Activated CD8-positive, alpha-beta T cell treated with anti-CD3 and anti-CD28 coated beads, Interleukin-2, amount 10 ng/mL, durations not matched to agents 7 days and 5 days (primary cell): Measurements from ENCODE around the gene RNF41. TPM values are rescaled to one million over a fixed set of nuclear protein-coding genes. Genes with fewer than 3 reads are reported as not detected.

Experiments used
- ATAC-seq: fragments of 150-1000 bp; cut with Tn5 transposase; one replicate; pipeline ENCODE4 v1.10.0; 2021; ENCODE audit warnings: moderate library complexity
- CTCF ChIA-PET: fragments of 350-600 bp; sonication (Branson Sonifier 250); formaldehyde crosslinking; loops from one replicate; lab custom pipeline; 2021; ENCODE audit warnings: antibody characterized with exemption; lab: Charles Lee
- POLR2A ChIA-PET: fragments of 350-600 bp; sonication (Branson Sonifier 250); formaldehyde crosslinking; loops from one replicate; lab custom pipeline; 2021; ENCODE audit warnings: antibody characterized with exemption; lab: Charles Lee
- DNase-seq: peaks from one replicate; pipeline ENCODE4 v3.0.0-alpha.2; 2020
- H3K27ac Mint-ChIP-seq: one replicate; pipeline ENCODE4 v1.8.0; 2021; ENCODE audit warnings: mild to moderate bottlenecking, mixed read lengths
- H3K27me3 Mint-ChIP-seq: one replicate; pipeline ENCODE4 v1.8.0; 2021; ENCODE audit warnings: low read depth, mixed read lengths
- H3K36me3 Mint-ChIP-seq: one replicate; pipeline ENCODE4 v1.8.0; 2021; ENCODE audit warnings: low read depth, mixed read lengths
- H3K4me1 Mint-ChIP-seq: one replicate; pipeline ENCODE4 v1.8.0; 2021; ENCODE audit warnings: low read depth, mixed read lengths
- H3K4me3 Mint-ChIP-seq: one replicate; pipeline ENCODE4 v1.8.0; 2021; ENCODE audit warnings: mild to moderate bottlenecking, mixed read lengths
- H3K9me3 Mint-ChIP-seq: one replicate; pipeline ENCODE4 v1.8.0; 2022; ENCODE audit warnings: mixed read lengths; ENCODE audit not compliant: insufficient read depth
- total RNA-seq, 2 experiments: library from RNA; stranded (reverse); gene quantifications; one replicate each; pipeline ENCODE4 v1.2.3, GENCODE V29; 2021

RNF41 gene
- total RNA-seq, 2 experiments from 2014 or later: 27.9 to 32.9 TPM

DNA sequence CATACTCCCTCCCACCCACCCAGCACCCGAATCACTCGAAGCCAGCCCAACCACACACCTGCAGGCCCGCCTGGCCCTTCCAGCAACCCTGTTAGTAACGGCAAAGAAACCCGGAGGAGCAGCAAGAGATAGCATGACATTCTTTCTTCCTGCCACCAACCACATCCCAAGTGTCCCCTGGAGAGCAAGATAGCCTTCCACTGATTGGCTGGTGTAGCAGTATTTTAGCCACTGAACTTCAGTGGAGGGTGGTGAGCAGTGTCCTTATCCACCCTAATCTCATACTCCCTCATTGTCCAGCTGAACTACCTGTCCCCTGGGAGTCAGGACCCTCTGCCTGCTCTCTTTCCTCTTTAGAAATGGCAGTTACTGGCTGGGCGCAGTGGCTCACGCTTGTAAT lies 7.4 kb upstream of the RNF41 start:
- peaks cover 20% of the 10 kb centered on the region for H3K36me3 Mint-ChIP-seq
- no peaks in the 10 kb centered on the region for H3K9me3 Mint-ChIP-seq
- H3K4me3 Mint-ChIP-seq: no peak overlapping the region
- no peak for ATAC-seq
- ChIA-PET CTCF (no interaction called here), POLR2A (no interaction called here)
- H3K27ac Mint-ChIP-seq: no peak overlapping the region
- H3K27me3 Mint-ChIP-seq: no peaks in the 10 kb centered on the region
- H3K4me1 Mint-ChIP-seq: peaks cover 19% of the 10 kb centered on the region
- no peak for DNase-seq

DNA sequence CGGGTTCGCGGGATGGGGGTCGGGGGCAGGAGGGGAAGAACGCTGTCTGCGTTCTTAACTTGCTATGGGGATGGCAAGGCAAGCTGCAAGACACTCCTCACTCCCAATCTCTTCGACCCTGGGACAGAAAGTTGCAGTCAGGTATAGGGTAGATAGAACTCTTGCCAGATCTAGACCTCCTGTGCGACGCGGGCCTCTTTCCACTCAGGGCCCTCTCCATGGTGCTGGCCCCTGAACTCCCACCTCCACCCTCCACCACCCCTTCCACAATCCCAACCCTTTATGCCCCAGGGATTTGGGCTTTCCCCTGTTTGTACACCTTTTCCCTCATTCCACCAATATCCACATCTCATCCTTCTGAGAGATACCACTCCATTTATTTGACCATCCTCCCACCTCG lies 3.2 kb upstream of the RNF41 start:
- peaks cover 20% of the 10 kb centered on the region for H3K36me3 Mint-ChIP-seq
- H3K4me1 Mint-ChIP-seq: peaks cover 51% of the 10 kb centered on the region
- peak; percentile 32 for DNase-seq
- CTCF ChIA-PET: no interaction called here
- no peak for ATAC-seq
- POLR2A ChIA-PET: no interaction called here
- H3K9me3 Mint-ChIP-seq: no peaks in the 10 kb centered on the region
- H3K27me3 Mint-ChIP-seq: no peaks in the 10 kb centered on the region
- H3K4me3 Mint-ChIP-seq: peak overlapping the region; percentile 91
- H3K27ac Mint-ChIP-seq: peak overlapping the region; percentile 85

DNA sequence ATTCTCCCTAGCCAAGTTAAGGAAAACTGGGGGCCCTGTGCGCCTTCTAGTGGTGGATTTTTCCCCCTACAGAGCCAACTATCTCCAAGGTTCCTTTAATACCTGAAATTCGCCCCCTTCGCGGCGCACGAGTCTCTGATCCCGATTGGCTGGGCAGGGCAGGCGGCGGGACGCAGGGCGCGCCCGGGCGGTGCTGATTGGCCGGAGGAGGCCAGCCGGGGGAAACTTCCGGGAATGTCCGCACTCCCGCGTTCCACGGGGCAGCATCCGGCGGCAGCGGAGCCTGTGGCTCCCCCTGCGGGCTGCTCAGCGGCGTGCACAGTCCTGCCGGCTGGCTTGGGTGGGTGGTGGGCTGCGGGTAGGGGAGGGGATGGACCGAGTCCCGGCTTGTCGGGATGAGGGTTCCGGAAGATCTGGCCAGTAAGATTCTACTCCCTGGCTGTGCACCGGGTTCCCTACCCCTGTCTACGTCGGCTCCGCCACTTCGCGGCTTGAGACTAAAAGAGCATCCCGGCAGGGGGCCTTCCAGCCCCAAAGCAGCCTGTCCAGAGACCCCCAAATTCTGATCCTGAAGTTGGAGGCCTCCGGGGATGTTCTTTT lies 2.5 kb upstream of the RNF41 start, which contains the start of gene NABP2:
Gene NABP2, plus strand, starts transcription at position 241 of the 600 bp plus-strand sequence. CDS start 515 bp downstream, outside the sequence.
- peak; percentile 96 for DNase-seq
- ChIA-PET POLR2A (interaction anchor here (0.7 kb wide), 1 partner anchor 71 kb away, joined by 6 read pairs; no protein-coding TSS in a partner anchor), CTCF (interaction anchor here (2.2 to 4.2 kb wide), 2 partner anchors 34 to 98 kb away, joined by 12 to 69 read pairs; partner anchors contain the start of gene SMARCC2)
- peak within 1 kb of the TSS; percentile 85 for H3K27ac Mint-ChIP-seq
- peak within 1 kb of the TSS; percentile 91 for H3K4me3 Mint-ChIP-seq
- H3K4me1 Mint-ChIP-seq: peaks cover 54% of the 10 kb centered on the region
- H3K36me3 Mint-ChIP-seq: peaks cover 15% of the 10 kb centered on the region
- H3K27me3 Mint-ChIP-seq: no peaks in the 10 kb centered on the region
- peak; percentile 87 for ATAC-seq
- H3K9me3 Mint-ChIP-seq: no peaks in the 10 kb centered on the region

DNA sequence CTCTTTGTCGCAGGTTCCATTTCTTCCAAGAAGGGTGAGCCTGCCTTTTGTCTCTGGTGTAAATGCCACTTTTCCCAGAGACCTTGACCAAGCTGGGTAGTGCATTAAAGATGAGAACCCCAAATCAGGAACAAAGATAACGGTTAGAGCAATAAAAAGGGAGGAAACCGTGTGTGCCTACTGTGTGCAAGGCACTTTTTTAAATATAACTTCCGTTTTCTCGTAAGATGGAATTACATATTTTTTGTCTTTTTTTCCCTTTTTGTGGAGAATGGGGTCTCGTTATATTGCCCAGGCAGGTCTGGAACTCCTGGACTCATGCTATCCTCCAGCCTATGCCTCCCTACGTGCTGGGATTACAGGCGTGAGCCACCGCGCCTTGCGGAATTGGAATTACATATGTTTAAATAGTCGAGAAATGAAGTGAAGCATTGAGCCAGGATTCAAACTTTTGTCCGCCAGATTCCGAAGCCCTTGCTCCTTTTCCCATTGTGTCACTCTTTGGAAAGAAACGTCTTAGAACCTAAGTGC lies 1.9 kb upstream of the RNF41 start:
- Mint-ChIP-seq H3K27me3 (no peaks in the 10 kb centered on the region), H3K4me3 (peak overlapping the region; percentile 91), H3K36me3 (peaks cover 13% of the 10 kb centered on the region), H3K9me3 (no peaks in the 10 kb centered on the region), H3K4me1 (peaks cover 54% of the 10 kb centered on the region), H3K27ac (peak overlapping the region; percentile 85)
- ATAC-seq (no peak), DNase-seq (no peak)
- ChIA-PET POLR2A (interaction anchor here (0.6 to 1.8 kb wide), 3 partner anchors 70 to 226 kb away, joined by 3 to 7 read pairs (median 6); partner anchors contain the start of genes CNPY2 and TIMELESS), CTCF (interaction anchor here (2.2 to 4.2 kb wide), 4 partner anchors 17 to 105 kb away, joined by 12 to 69 read pairs (median 45); partner anchors contain the start of genes SMARCC2 and ZC3H10)

DNA sequence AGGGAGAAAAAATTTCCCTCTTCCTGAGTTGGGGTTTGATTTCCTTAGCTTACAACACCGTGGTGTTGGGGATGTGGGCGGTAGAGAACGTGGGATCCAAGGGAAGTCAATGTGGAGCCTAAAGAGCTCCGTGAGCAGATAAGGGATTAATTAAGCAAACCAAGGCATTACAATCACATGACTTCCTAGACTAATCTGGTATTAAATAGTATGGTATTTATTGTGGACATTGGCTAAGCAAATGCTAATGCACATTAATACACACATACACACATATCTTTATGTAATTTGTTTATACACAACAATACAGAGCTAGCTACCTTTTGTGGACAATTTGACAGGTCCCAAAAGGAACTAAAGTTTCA lies 791 bp upstream of the RNF41 start:
- Mint-ChIP-seq H3K4me3 (peak overlapping the region; percentile 98), H3K36me3 (peaks cover 13% of the 10 kb centered on the region), H3K4me1 (peaks cover 54% of the 10 kb centered on the region), H3K27me3 (no peaks in the 10 kb centered on the region), H3K9me3 (no peaks in the 10 kb centered on the region), H3K27ac (peak overlapping the region; percentile 97)
- DNase-seq (no peak), ATAC-seq (no peak)
- ChIA-PET POLR2A (interaction anchor here (0.5 to 3.0 kb wide), 22 partner anchors 8 to 295 kb away, joined by 3 to 24 read pairs (median 5); partner anchors contain the start of genes ANKRD52, CNPY2, COQ10A and ESYT1), CTCF (interaction anchor here (0.8 to 4.2 kb wide), 26 partner anchors 9 to 484 kb away, joined by 3 to 69 read pairs (median 4); partner anchors contain the start of genes ANKRD52, COQ10A, CS and IL23A)

DNA sequence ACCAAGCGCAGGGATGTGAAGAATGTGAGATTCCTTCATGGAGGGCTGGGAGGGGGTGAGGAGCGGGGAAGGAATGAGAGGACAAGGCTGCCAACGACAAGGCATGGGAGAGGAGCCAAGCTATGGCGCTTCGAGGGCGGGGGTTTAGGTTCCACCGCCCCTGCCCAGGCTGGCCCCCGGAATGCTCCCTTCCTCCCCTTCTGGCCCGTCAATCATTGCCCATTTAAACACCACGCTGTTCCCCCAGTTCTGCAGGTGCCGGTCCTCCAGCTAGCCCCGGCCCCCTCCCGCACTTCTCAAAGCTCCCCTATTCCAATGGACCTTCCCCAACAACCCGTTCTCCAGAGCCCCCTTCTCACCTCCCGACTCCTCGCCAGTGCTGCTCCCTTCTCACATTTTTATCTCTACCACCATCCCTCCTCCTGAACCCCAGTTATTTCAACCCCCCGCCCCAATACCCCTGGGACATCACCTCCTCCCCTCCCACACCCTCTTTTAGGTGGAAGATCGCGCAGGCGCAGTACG lies 428 bp downstream of the RNF41 start:
- peak overlapping the region; percentile 98 for H3K4me3 Mint-ChIP-seq
- H3K4me1 Mint-ChIP-seq: peaks cover 53% of the 10 kb centered on the region
- H3K36me3 Mint-ChIP-seq: peaks cover 13% of the 10 kb centered on the region
- no peaks in the 10 kb centered on the region for H3K9me3 Mint-ChIP-seq
- DNase-seq: no peak
- H3K27me3 Mint-ChIP-seq: no peaks in the 10 kb centered on the region
- peak; percentile 29 for ATAC-seq
- ChIA-PET POLR2A (interaction anchor here (0.8 to 3.0 kb wide), 18 partner anchors 10 to 492 kb away, joined by 3 to 24 read pairs (median 5); partner anchors contain the start of genes ANKRD52, COQ10A, ESYT1 and PA2G4), CTCF (interaction anchor here (0.6 to 4.2 kb wide), 18 partner anchors 14 to 246 kb away, joined by 3 to 69 read pairs (median 6); partner anchors contain the start of genes ANKRD52, COQ10A, CS and MYL6B)
- H3K27ac Mint-ChIP-seq: peak overlapping the region; percentile 97

DNA sequence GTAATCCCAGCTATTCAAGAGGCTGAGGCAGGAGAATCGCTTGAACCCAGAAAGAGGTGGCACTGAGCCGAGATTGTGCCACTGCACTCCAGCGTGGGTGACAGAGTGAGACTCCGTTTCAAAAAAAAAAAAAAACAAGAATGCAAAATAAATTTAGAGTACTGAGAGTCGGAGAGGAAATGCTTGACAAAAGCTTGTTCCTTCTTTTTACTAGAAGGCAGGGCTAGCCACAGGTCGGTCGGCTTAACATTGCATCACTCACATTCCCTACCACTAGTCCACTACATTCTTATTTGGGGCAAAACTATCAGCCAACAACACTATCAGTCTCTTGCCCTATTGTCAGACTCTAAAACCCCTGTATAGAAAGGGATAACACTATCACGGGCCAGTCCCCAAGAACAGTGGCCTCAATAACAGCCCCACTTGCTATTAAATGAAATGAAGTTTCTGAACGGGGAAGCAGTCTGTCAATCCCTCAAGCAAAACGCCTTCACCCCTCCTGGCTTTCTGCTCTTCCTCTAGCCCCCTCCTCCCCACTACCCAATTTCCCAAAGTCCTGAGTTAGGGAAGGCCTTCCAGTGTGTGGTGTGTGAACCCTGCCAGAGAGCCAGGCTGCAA lies 1.0 kb downstream of the RNF41 start:
- ATAC-seq (no peak), DNase-seq (no peak)
- Mint-ChIP-seq H3K4me3 (peak overlapping the region; percentile 98), H3K4me1 (peaks cover 49% of the 10 kb centered on the region), H3K9me3 (no peaks in the 10 kb centered on the region), H3K27me3 (no peaks in the 10 kb centered on the region), H3K27ac (peak overlapping the region; percentile 97), H3K36me3 (peaks cover 8% of the 10 kb centered on the region)
- CTCF ChIA-PET: interaction anchor here (0.6 to 4.2 kb wide), 6 partner anchors 14 to 247 kb away, joined by 3 to 69 read pairs (median 11); partner anchors contain the start of genes SMARCC2 and ZC3H10
- POLR2A ChIA-PET: interaction anchor here (0.8 to 3.0 kb wide), 10 partner anchors 9 to 491 kb away, joined by 3 to 24 read pairs (median 6); partner anchors contain the start of genes RPL41, SMARCC2, STAT2 and ZC3H10

DNA sequence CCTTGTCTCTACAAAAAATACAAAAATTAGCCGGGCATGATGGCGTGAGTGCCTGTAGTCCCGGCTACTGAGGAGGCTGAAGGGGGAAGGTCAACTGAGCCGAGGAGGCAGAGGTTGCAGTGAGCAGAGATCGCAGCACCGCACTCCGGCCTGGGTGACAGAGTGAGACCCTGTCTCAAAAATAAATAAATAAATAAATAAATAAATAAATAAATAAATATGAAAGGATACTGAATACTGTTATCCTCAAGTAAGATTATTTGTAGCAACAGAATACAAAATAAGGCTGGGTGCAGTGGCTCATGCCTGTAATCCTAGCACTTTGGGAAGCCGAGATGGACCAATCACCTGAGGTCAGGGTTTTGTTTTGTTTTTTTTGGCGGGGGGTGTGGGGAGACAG lies 1.9 kb downstream of the RNF41 start:
- ChIA-PET CTCF (interaction anchor here (4.2 kb wide), 1 partner anchor 30 kb away, joined by 69 read pairs; the partner anchor contains the start of gene SMARCC2), POLR2A (interaction anchor here (0.8 kb wide), 1 partner anchor 31 kb away, joined by 3 read pairs; the partner anchor contains the start of gene SMARCC2)
- Mint-ChIP-seq H3K4me3 (peak overlapping the region; percentile 98), H3K27me3 (no peaks in the 10 kb centered on the region), H3K4me1 (peaks cover 40% of the 10 kb centered on the region), H3K9me3 (no peaks in the 10 kb centered on the region), H3K36me3 (peaks cover 8% of the 10 kb centered on the region), H3K27ac (no peak overlapping the region)
- DNase-seq: no peak
- ATAC-seq: no peak

- Mint-ChIP-seq H3K4me1 (peaks cover 11% of the 10 kb centered on the region), H3K27me3 (no peaks in the 10 kb centered on the region), H3K36me3 (peaks cover 30% of the 10 kb centered on the region), H3K4me3 (no peak overlapping the region), H3K9me3 (no peaks in the 10 kb centered on the region), H3K27ac (no peak overlapping the region)
- ChIA-PET POLR2A (no interaction called here), CTCF (interaction anchor here (0.7 to 1.1 kb wide), 2 partner anchors 41 to 99 kb away, joined by 3 read pairs; partner anchors contain the start of gene ANKRD52)
- ATAC-seq: no peak
- DNase-seq: no peak
Observed at GRCh38 chr12:56216461-56216860, 5.3 kb downstream of the RNF41 start.

DNA sequence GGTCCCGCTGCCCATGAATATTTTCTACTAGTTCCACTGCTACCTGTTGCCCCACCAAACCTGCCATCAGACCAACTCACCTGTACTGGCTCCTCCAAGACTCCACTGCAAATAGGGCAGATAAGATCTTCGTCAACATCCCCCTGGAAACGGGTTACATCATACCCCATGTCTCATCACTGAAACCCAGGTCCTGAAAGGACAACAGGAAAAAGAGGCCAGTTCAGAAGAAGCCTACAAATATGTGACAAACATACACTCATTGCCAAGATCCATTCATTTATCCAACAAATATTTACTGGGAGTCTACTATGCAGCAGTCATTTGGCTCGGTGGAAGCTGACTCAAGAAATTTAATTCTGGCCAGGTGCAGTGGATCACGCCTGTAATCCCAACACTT lies 7.8 kb downstream of the RNF41 start:
- no peaks in the 10 kb centered on the region for H3K4me1 Mint-ChIP-seq
- no peaks in the 10 kb centered on the region for H3K9me3 Mint-ChIP-seq
- H3K36me3 Mint-ChIP-seq: peaks cover 49% of the 10 kb centered on the region
- H3K4me3 Mint-ChIP-seq: no peak overlapping the region
- H3K27me3 Mint-ChIP-seq: no peaks in the 10 kb centered on the region
- DNase-seq (no peak), ATAC-seq (no peak)
- ChIA-PET POLR2A (no interaction called here), CTCF (interaction anchor here (0.9 to 1.0 kb wide), 2 partner anchors 8 to 39 kb away, joined by 3 to 4 read pairs; partner anchors contain the start of gene RNF41)
- no peak overlapping the region for H3K27ac Mint-ChIP-seq

DNA sequence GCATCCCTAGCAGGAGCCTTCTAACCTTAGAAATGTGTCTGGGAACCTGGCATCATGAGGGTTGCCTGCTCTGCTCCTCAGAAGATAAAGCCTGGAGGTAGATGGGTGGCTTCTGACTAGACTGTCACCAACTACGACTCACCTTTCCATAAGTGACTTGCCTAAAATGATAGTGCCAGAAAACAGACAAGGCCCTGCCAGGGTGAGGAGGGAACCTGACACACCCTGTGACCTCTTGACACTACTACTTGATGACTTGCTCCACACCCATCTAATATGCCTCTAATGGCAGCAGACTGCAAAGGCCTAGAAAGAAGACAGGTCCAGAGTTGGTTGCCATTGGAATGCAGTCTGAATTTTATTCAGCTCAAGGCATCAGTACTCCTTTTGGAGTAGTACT lies 9.4 kb downstream of the RNF41 start:
- POLR2A ChIA-PET: interaction anchor here (1.3 kb wide), 1 partner anchor 9 kb away, joined by 5 read pairs; the partner anchor contains the start of gene RNF41
- Mint-ChIP-seq H3K4me3 (no peak overlapping the region), H3K4me1 (no peaks in the 10 kb centered on the region), H3K27ac (no peak overlapping the region), H3K36me3 (peaks cover 57% of the 10 kb centered on the region), H3K9me3 (no peaks in the 10 kb centered on the region), H3K27me3 (no peaks in the 10 kb centered on the region)
- DNase-seq: no peak
- CTCF ChIA-PET: interaction anchor here (0.7 to 0.9 kb wide), 4 partner anchors 10 to 23 kb away, joined by 3 to 5 read pairs (median 4); partner anchors contain the start of genes RNF41 and SMARCC2
- ATAC-seq: no peak
